Measurements from ENCODE around the gene WDR53.
"Not testable (repeated sequence)": the region's sequence is repeated elsewhere in the genome, so short reads cannot be mapped to it uniquely, and the experiment has no call there.

Gene WDR53

GRCh38 chr3:196568246-196569002, at the start of gene WDR53, which contains the start of gene FBXO45:
Gene WDR53 (minus strand): TSS chr3:196568554. CDS start chr3:196561475, 7,079 bp downstream.
Gene FBXO45 (plus strand): TSS chr3:196568660. CDS start chr3:196568985, 325 bp downstream.
- no peak for TF ChIP-seq CTCF (IDR thresholded peaks at IDR 0.05; ENCODE audit: insufficient read depth, low read length, poor library complexity, severe bottlenecking)

GRCh38 chr3:196617256-196617655, 48.9 kb upstream of the WDR53 start:
- Histone ChIP-seq H3K4me3 (replicated peaks; ENCODE audit: low read depth, low read length) (no peak overlapping the region), H3K36me3 (ENCODE audit: control insufficient read depth, insufficient read depth, low read length) (no peaks in the 10 kb centered on the region), H3K27me3 (replicated peaks; ENCODE audit: control insufficient read depth, insufficient read depth, low read length) (no peaks in the 10 kb centered on the region)
- DNase-seq (ENCODE audit: extremely low read depth, insufficient read length) = no peak
- TF ChIP-seq CTCF (IDR thresholded peaks at IDR 0.05; ENCODE audit: insufficient read depth, low read length, poor library complexity, severe bottlenecking) = no peak

More at GRCh38 chr3:196568246-196569002, at the start of gene WDR53, which contains the start of gene FBXO45:
- Histone ChIP-seq H3K36me3 (ENCODE audit: control insufficient read depth, insufficient read depth, low read length) (no peaks in the 10 kb centered on the region; the same call in 1 of the 2 replicates), H3K4me3 (replicated peaks; ENCODE audit: low read depth, low read length) (peak within 1 kb of the TSS; percentile 100), H3K27me3 (replicated peaks; ENCODE audit: control insufficient read depth, insufficient read depth, low read length) (no peaks in the 10 kb centered on the region)
- peak; percentile 97 for DNase-seq (ENCODE audit: extremely low read depth, insufficient read length)

- not testable (repeated sequence) for H3K4me3 ChIP-seq (replicated peaks; ENCODE audit: low read depth, low read length); H3K27me3 ChIP-seq (replicated peaks; ENCODE audit: control insufficient read depth, insufficient read depth, low read length); H3K36me3 ChIP-seq (ENCODE audit: control insufficient read depth, insufficient read depth, low read length); DNase-seq (ENCODE audit: extremely low read depth, insufficient read length)
Observed at GRCh38 chr3:196615234-196615633, 46.9 kb upstream of the WDR53 start.

- Histone ChIP-seq H3K36me3 (ENCODE audit: control insufficient read depth, insufficient read depth, low read length) (no peaks in the 10 kb centered on the region), H3K4me3 (replicated peaks; ENCODE audit: low read depth, low read length) (no peak overlapping the region), H3K27me3 (replicated peaks; ENCODE audit: control insufficient read depth, insufficient read depth, low read length) (no peaks in the 10 kb centered on the region)
- TF ChIP-seq CTCF (IDR thresholded peaks at IDR 0.05; ENCODE audit: insufficient read depth, low read length, poor library complexity, severe bottlenecking) = no peak
- no peak for DNase-seq (ENCODE audit: extremely low read depth, insufficient read length)
Observed at GRCh38 chr3:196611761-196612483, 43.6 kb upstream of the WDR53 start.

- Histone ChIP-seq H3K36me3 (ENCODE audit: control insufficient read depth, insufficient read depth, low read length) (no peaks in the 10 kb centered on the region), H3K4me3 (replicated peaks; ENCODE audit: low read depth, low read length) (no peak overlapping the region), H3K27me3 (replicated peaks; ENCODE audit: control insufficient read depth, insufficient read depth, low read length) (no peaks in the 10 kb centered on the region)
- TF ChIP-seq CTCF (IDR thresholded peaks at IDR 0.05; ENCODE audit: insufficient read depth, low read length, poor library complexity, severe bottlenecking) = no peak
- DNase-seq (ENCODE audit: extremely low read depth, insufficient read length) = no peak
Observed at GRCh38 chr3:196609805-196610515, 41.6 kb upstream of the WDR53 start.

All from GM06990 (cell line).